H1 (cell line): ENCODE results near the gene SNCAIP. TPM values are rescaled to one million over a fixed set of nuclear protein-coding genes. Genes with fewer than 3 reads are reported as not detected.

Experiments used
- CTCF ChIA-PET: fragments of 300-600 bp; sonication (Branson Sonifier 250); formaldehyde crosslinking; loops from one replicate; lab custom pipeline; 2021; ENCODE audit not compliant: partially characterized antibody; lab: Charles Lee
- POLR2A ChIA-PET: fragments of 300-600 bp; sonication (Branson Sonifier 250); formaldehyde crosslinking; loops from one replicate; lab custom pipeline; 2021; ENCODE audit warnings: inconsistent platforms; ENCODE audit not compliant: partially characterized antibody; lab: Charles Lee
- DNase-seq, 2 experiments: peaks; one replicate each; pipeline versions ENCODE4 v3.0.0 to v3.0.0-alpha.2; 2010 to 2022; ENCODE audit warnings: low spot score in 2 of 2, low read depth in 1 of 2, mixed read lengths in 1 of 2
- FAIRE-seq: peaks from 2 replicates; lab custom pipeline; 2011; peaks lifted over from hg19 to GRCh38; lab: Jason Lieb, UNC
- H2AFZ ChIP-seq: 2 replicates; pipeline ENCODE4 v1.8.1; 2012; ENCODE audit warnings: low read length, inconsistent platforms
- H2AK5ac ChIP-seq: 2 replicates; pipeline ENCODE4 v1.6.1; 2013; ENCODE audit warnings: low read depth, low read length
- H2BK120ac ChIP-seq: replicated peaks from 2 replicates; pipeline ENCODE3; 2013; ENCODE audit warnings: low read depth, low read length, inconsistent platforms
- H2BK12ac ChIP-seq: 2 replicates; pipeline ENCODE4 v1.6.1; 2013; ENCODE audit warnings: low read depth, low read length
- H2BK15ac ChIP-seq: 2 replicates; pipeline ENCODE4 v1.6.1; 2013; ENCODE audit warnings: low read length
- H2BK20ac ChIP-seq: 2 replicates; pipeline ENCODE4 v1.6.1; 2013; ENCODE audit warnings: low read length
- H2BK5ac ChIP-seq: 2 replicates; pipeline ENCODE4 v1.6.1; 2013; ENCODE audit warnings: low read depth, low read length
- H3K14ac ChIP-seq: 2 replicates; pipeline ENCODE4 v1.6.1; 2013; ENCODE audit warnings: inconsistent platforms; ENCODE audit not compliant: insufficient read length
- H3K18ac ChIP-seq: 2 replicates; pipeline ENCODE4 v1.6.1; 2013; ENCODE audit warnings: low read length; ENCODE audit errors: extremely low read depth
- H3K23ac ChIP-seq: 2 replicates; pipeline ENCODE4 v1.6.1; 2013; ENCODE audit warnings: inconsistent platforms; ENCODE audit not compliant: insufficient read length
- H3K23me2 ChIP-seq: 2 replicates; pipeline ENCODE4 v1.6.1; 2013; ENCODE audit warnings: low read depth, low read length
- H3K27ac ChIP-seq: 2 replicates; pipeline ENCODE4 v1.6.1; 2011; ENCODE audit warnings: low read depth, low read length, inconsistent platforms
- H3K27me3 ChIP-seq, 4 experiments: replicated peaks in 1 of 4; 1 replicate in 1 of 4; 2 replicates in 3 of 4; pipeline versions ENCODE4 v1.6.1 to v1.8.1; 2011 to 2013; ENCODE audit warnings: low read length in 3 of 4, mild to moderate bottlenecking in 3 of 4, inconsistent platforms in 2 of 4, mixed read lengths in 2 of 4, moderate library complexity in 1 of 4; ENCODE audit not compliant: control insufficient read depth in 3 of 4, insufficient read depth in 3 of 4; ENCODE audit errors: extremely low read depth in 1 of 4
- H3K36me3 ChIP-seq, 4 experiments: 2 replicates each; pipeline versions ENCODE4 v1.6.1 to v1.8.1; 2011 to 2013; ENCODE audit warnings: mild to moderate bottlenecking in 4 of 4, low read length in 3 of 4, moderate library complexity in 2 of 4, control low read depth in 1 of 4, inconsistent platforms in 1 of 4; ENCODE audit not compliant: insufficient read depth in 4 of 4, control insufficient read depth in 2 of 4
- H3K4ac ChIP-seq: replicated peaks from 2 replicates; pipeline ENCODE3; 2013; ENCODE audit warnings: low read length, low read depth, mixed read lengths, inconsistent platforms; ENCODE audit not compliant: insufficient read length
- H3K4me1 ChIP-seq, 4 experiments: replicated peaks in 1 of 4; 1 replicate in 1 of 4; 2 replicates in 3 of 4; pipeline versions ENCODE4 v1.6.1 to v1.8.1; 2011 to 2013; ENCODE audit warnings: low read length in 3 of 4, inconsistent platforms in 2 of 4, mixed read lengths in 1 of 4; ENCODE audit not compliant: insufficient read depth in 4 of 4, control insufficient read depth in 3 of 4
- H3K4me2 ChIP-seq, 2 experiments: 2 replicates each; pipeline versions ENCODE4 v1.6.1 to v1.8.1; 2011 to 2013; ENCODE audit warnings: low read depth in 2 of 2, low read length in 2 of 2, control low read depth in 1 of 2, inconsistent platforms in 1 of 2, mild to moderate bottlenecking in 1 of 2; ENCODE audit not compliant: insufficient read depth in 1 of 2
- H3K4me3 ChIP-seq, 4 experiments: fragments of 200-600, 300-600 bp in 1 of 4; sonication (generic), shearing (Covaris generic), sonication (Bioruptor Twin) in 1 of 4; 2 replicates each; pipeline versions ENCODE4 v1.5.1 to v1.8.1; 2011 to 2016; ENCODE audit warnings: low read length in 4 of 4, low read depth in 3 of 4, control low read depth in 2 of 4, inconsistent platforms in 2 of 4, mild to moderate bottlenecking in 2 of 4, mixed read lengths in 1 of 4, moderate library complexity in 1 of 4; ENCODE audit not compliant: insufficient read depth in 2 of 4; ENCODE audit errors: extremely low read depth in 1 of 4
- H3K56ac ChIP-seq: replicated peaks from 2 replicates; pipeline ENCODE3; 2013; ENCODE audit warnings: low read depth, mild to moderate bottlenecking, mixed read lengths, low read length, inconsistent platforms; ENCODE audit not compliant: insufficient read length
- H3K79me1 ChIP-seq: 2 replicates; pipeline ENCODE4 v1.6.1; 2013; ENCODE audit warnings: low read depth, low read length, control low read depth
- H3K79me2 ChIP-seq, 2 experiments: 2 replicates each; pipeline versions ENCODE4 v1.6.1 to v1.8.1; 2012 to 2013; ENCODE audit warnings: low read length in 2 of 2, mild to moderate bottlenecking in 2 of 2, inconsistent platforms in 1 of 2; ENCODE audit not compliant: insufficient read depth in 2 of 2, control insufficient read depth in 1 of 2
- H3K9ac ChIP-seq, 4 experiments: replicated peaks in 1 of 4; 1 replicate in 1 of 4; 2 replicates in 3 of 4; pipeline versions ENCODE4 v1.6.1 to v1.8.1; 2011 to 2013; ENCODE audit warnings: low read depth in 3 of 4, low read length in 3 of 4, control low read depth in 2 of 4, mild to moderate bottlenecking in 2 of 4, moderate library complexity in 2 of 4, inconsistent platforms in 1 of 4; ENCODE audit errors: extremely low read depth in 1 of 4
- H3K9me3 ChIP-seq, 2 experiments: 2 replicates each; pipeline versions ENCODE4 v1.6.1 to v1.8.1; 2012 to 2013; ENCODE audit warnings: mild to moderate bottlenecking in 2 of 2, moderate library complexity in 2 of 2, control low read depth in 1 of 2, inconsistent platforms in 1 of 2, low read depth in 1 of 2, low read length in 1 of 2, mixed read lengths in 1 of 2; ENCODE audit not compliant: insufficient read depth in 2 of 2
- H4K20me1 ChIP-seq, 2 experiments: replicated peaks in 1 of 2; 2 replicates each; pipeline versions ENCODE3 to v1.8.1; 2011 to 2013; ENCODE audit warnings: inconsistent platforms in 2 of 2, low read length in 2 of 2, mild to moderate bottlenecking in 1 of 2; ENCODE audit not compliant: insufficient read depth in 2 of 2, control insufficient read depth in 1 of 2
- H4K5ac ChIP-seq: 2 replicates; pipeline ENCODE4 v1.6.1; 2013; ENCODE audit warnings: low read length, low read depth, mixed read lengths, inconsistent platforms; ENCODE audit not compliant: insufficient read length
- H4K8ac ChIP-seq: 2 replicates; pipeline ENCODE4 v1.8.0; 2013; ENCODE audit warnings: mild to moderate bottlenecking, moderate library complexity, low read length, inconsistent platforms; ENCODE audit not compliant: insufficient read depth; ENCODE audit errors: extremely low read depth
- H4K91ac ChIP-seq: replicated peaks from 2 replicates; pipeline ENCODE3; 2013; ENCODE audit warnings: low read length, mixed read lengths, inconsistent platforms; ENCODE audit not compliant: insufficient read length
- BCL11A ChIP-seq, 2 experiments: IDR thresholded peaks; one replicate each; pipeline ENCODE4 v1.6.1; 2011; ENCODE audit warnings: low read depth in 2 of 2, low read length in 2 of 2, mild to moderate bottlenecking in 2 of 2
- CTBP2 ChIP-seq: IDR thresholded peaks from 2 replicates; pipeline ENCODE4 v1.7.0; 2011; ENCODE audit warnings: borderline replicate concordance, mild to moderate bottlenecking, moderate library complexity, mixed read lengths, low read length; ENCODE audit not compliant: insufficient read depth, insufficient read length
- EGR1 ChIP-seq: IDR thresholded peaks from 2 replicates; pipeline ENCODE4 v1.6.1; 2011; ENCODE audit warnings: low read depth, low read length, borderline replicate concordance
- FOSL1 ChIP-seq: IDR thresholded peaks from 2 replicates; pipeline ENCODE4 v1.6.1; 2011; ENCODE audit warnings: mild to moderate bottlenecking, low read depth, low read length, moderate library complexity; ENCODE audit not compliant: insufficient read depth
- GABPA ChIP-seq: IDR thresholded peaks from 2 replicates; pipeline ENCODE4 v1.6.1; 2011; ENCODE audit warnings: mild to moderate bottlenecking, low read length, moderate library complexity, borderline replicate concordance; ENCODE audit not compliant: insufficient read depth
- GTF2F1 ChIP-seq: IDR thresholded peaks from 2 replicates; pipeline ENCODE4 v1.6.1; 2012; ENCODE audit warnings: low read depth, low read length, improper control_type of control experiment, borderline replicate concordance
- KDM1A ChIP-seq: fragments of 200-600, 300-600 bp; sonication (generic); IDR thresholded peaks from 2 replicates; pipeline ENCODE4 v1.7.1; 2016; ENCODE audit warnings: mild to moderate bottlenecking, low read length, borderline replicate concordance
- POLR2AphosphoS5 ChIP-seq: IDR thresholded peaks from 2 replicates; pipeline ENCODE4 v1.6.1; 2011; ENCODE audit warnings: low read depth, low read length
- SIN3A ChIP-seq, 2 experiments: IDR thresholded peaks in 1 of 2; conservative IDR thresholded peaks in 1 of 2; 2 replicates each; pipeline ENCODE4 v1.6.1; 2011 to 2012; ENCODE audit warnings: low read length in 2 of 2, improper control_type of control experiment in 1 of 2, low read depth in 1 of 2, mild to moderate bottlenecking in 1 of 2
- SP4 ChIP-seq: IDR thresholded peaks from 2 replicates; pipeline ENCODE4 v1.6.1; 2012; ENCODE audit warnings: low read length, inconsistent platforms
- TAF1 ChIP-seq: IDR thresholded peaks from 2 replicates; pipeline ENCODE4 v1.6.1; 2011; ENCODE audit warnings: mild to moderate bottlenecking, low read depth, low read length
- ZNF274 ChIP-seq: IDR thresholded peaks from 2 replicates; pipeline ENCODE4 v1.7.0; 2012; ENCODE audit warnings: low read length, borderline replicate concordance; ENCODE audit errors: extremely low read depth
- WGBS, 2 experiments: shearing (Covaris generic) in 1 of 2; methylation state at CpG; one replicate each; pipeline versions ENCODE4 v1.1.6 to v1.1.7; 2013 to 2015; ENCODE audit warnings: low lambda C conversion rate in 2 of 2, mixed read lengths in 2 of 2, inconsistent platforms in 1 of 2, low coverage in 1 of 2, missing lambda C conversion rate in 1 of 2; ENCODE audit not compliant: insufficient replicate concordance in 2 of 2, insufficient coverage in 1 of 2, insufficient read length in 1 of 2; ENCODE audit errors: extremely low coverage in 1 of 2, missing lambda C conversion rate in 1 of 2; 5-methylcytosine and 5-hydroxymethylcytosine counted together
- polyA plus RNA-seq, 7 experiments: library from polyadenylated mRNA; depleted of rRNA in 3 of 7; stranded (reverse) in 5 of 7; unstranded in 2 of 7; fragments of >200 nt in 5 of 7; fragments of 200-250 nt in 2 of 7; gene quantifications; 1 replicate in 5 of 7; 2 replicates in 1 of 7; 4 replicates in 1 of 7; pipeline versions ENCODE4 v1.2.1 to v1.2.3, GENCODE V29; 2011 to 2013; ENCODE audit warnings: missing spikeins in 2 of 7, mixed read lengths in 2 of 7
- total RNA-seq: library from RNA; stranded (reverse); fragmentation: NEBNext Ultra II Directional; extraction: Animal tissue kit (Norgen Biotek cat#: 25700); gene quantifications from 2 replicates; pipeline ENCODE4 v1.2.1, GENCODE V29; 2021

The SNCAIP gene
- total and polyA plus RNA-seq, 2 of the 8 experiments (the other 6 are each of a cell fraction or from before 2014, with no cell fraction given), result 3.9 to 9.0 TPM

GRCh38 chr5:122392824-122393223, 80.8 kb downstream of the SNCAIP start:
- H4K20me1 ChIP-seq, result no peaks in the 10 kb centered on the region
- no peak for DNase-seq
- H3K18ac ChIP-seq, result no peak overlapping the region
- no peaks in the 10 kb centered on the region for H3K9me3 ChIP-seq
- WGBS, 2 experiments, result 91% methylated on average over 2 of the region's 2 CpGs; no CpG with 5 or more reads in 1 of the 2 experiments
- H4K91ac ChIP-seq, result no peak overlapping the region
- no peak overlapping the region for H2BK5ac ChIP-seq
- no peaks in the 10 kb centered on the region for H3K27me3 ChIP-seq
- no peak overlapping the region for H4K8ac ChIP-seq
- FAIRE-seq, result no peak
- H3K4ac ChIP-seq, result no peak overlapping the region
- no peak overlapping the region for H2AFZ ChIP-seq
- no peak overlapping the region for H3K27ac ChIP-seq
- H2BK20ac ChIP-seq, result no peak overlapping the region
- TF ChIP-seq SIN3A (conservative IDR thresholded peaks at IDR 0.05 in 1 of 2, IDR thresholded peaks at IDR 0.05 in 1 of 2; ENCODE audit: low read depth in 1 of 2, low read length in 2 of 2), result no peak
- TF ChIP-seq GABPA, result no peak
- TF ChIP-seq FOSL1, result no peak
- no peak for TF ChIP-seq CTBP2
- TF ChIP-seq BCL11A (IDR thresholded peaks at IDR 0.05; ENCODE audit: low read depth in 2 of 2, low read length in 2 of 2), result no peak
- TF ChIP-seq POLR2AphosphoS5, result no peak
- TF ChIP-seq GTF2F1, result no peak
- no peak for TF ChIP-seq EGR1
- TF ChIP-seq KDM1A, result no peak
- TF ChIP-seq SP4, result no peak
- no peak for TF ChIP-seq TAF1
- TF ChIP-seq ZNF274, result no peak
- TF ChIP-seq, all 59 proteins: peak for 0
- H3K79me1 ChIP-seq, result no peaks in the 10 kb centered on the region
- H3K4me2 ChIP-seq, result no peak overlapping the region
- H3K23ac ChIP-seq, result no peak overlapping the region
- H2BK12ac ChIP-seq, result no peak overlapping the region
- no peak overlapping the region for H3K56ac ChIP-seq
- no peaks in the 10 kb centered on the region for H3K36me3 ChIP-seq
- no peak overlapping the region for H3K14ac ChIP-seq
- H3K79me2 ChIP-seq, result no peaks in the 10 kb centered on the region
- H4K5ac ChIP-seq, result no peak overlapping the region
- H2BK120ac ChIP-seq, result no peak overlapping the region
- ChIA-PET CTCF (no interaction called here), POLR2A (no interaction called here)
- no peaks in the 10 kb centered on the region for H3K23me2 ChIP-seq
- H3K4me3 ChIP-seq, result no peak overlapping the region
- H2AK5ac ChIP-seq, result no peak overlapping the region
- no peak overlapping the region for H2BK15ac ChIP-seq
- H3K4me1 ChIP-seq, result peaks cover 0 to 5% (median 1%) of the 10 kb centered on the region in 4 experiments; a peak in 2 of 7 replicates
- no peak overlapping the region for H3K9ac ChIP-seq
